Muscle layer of duodenum (tissue), 2 donors: ENCODE measurements around the gene RTN4RL1.

ENCODE experiments used
- H3K27ac ChIP-seq: one replicate; pipeline ENCODE4 v1.7.0; 2013; ENCODE audit warnings: mild to moderate bottlenecking, low read length
- H3K27me3 ChIP-seq: one replicate; pipeline ENCODE4 v1.7.0; 2013; ENCODE audit warnings: low read depth, mild to moderate bottlenecking, control low read depth, low read length
- H3K36me3 ChIP-seq, 2 donors: one replicate each; pipeline ENCODE4 v1.7.0; 2013; ENCODE audit warnings: low read length in 2 of 2, control low read depth in 1 of 2, mild to moderate bottlenecking in 1 of 2; ENCODE audit not compliant: insufficient read depth in 2 of 2, control insufficient read depth in 1 of 2
- H3K4me1 ChIP-seq, 2 donors: one replicate each; pipeline ENCODE4 v1.7.0; 2013; ENCODE audit warnings: low read length in 2 of 2, mild to moderate bottlenecking in 2 of 2, control low read depth in 1 of 2, moderate library complexity in 1 of 2; ENCODE audit not compliant: insufficient read depth in 2 of 2, control insufficient read depth in 1 of 2
- H3K4me3 ChIP-seq, 2 donors: one replicate each; pipeline ENCODE4 v1.7.0; 2013; ENCODE audit warnings: low read length in 2 of 2, low read depth in 1 of 2, mild to moderate bottlenecking in 1 of 2
- H3K9me3 ChIP-seq, 2 donors: one replicate each; pipeline ENCODE4 v1.7.0; 2013; ENCODE audit warnings: low read length in 2 of 2, control low read depth in 1 of 2, mild to moderate bottlenecking in 1 of 2; ENCODE audit not compliant: control insufficient read depth in 1 of 2
- donor health status: healthy.

The RTN4RL1 gene

GRCh38 chr17:2064980-2065785 is 40.0 kb upstream of the RTN4RL1 start:
- H3K4me1 ChIP-seq: peaks cover 29 to 54% of the 10 kb centered on the region in 2 donors
- peak overlapping the region; percentile 56 for H3K27ac ChIP-seq
- H3K9me3 ChIP-seq: no peaks in the 10 kb centered on the region
- no peak overlapping the region for H3K4me3 ChIP-seq
- no peaks in the 10 kb centered on the region for H3K27me3 ChIP-seq
- H3K36me3 ChIP-seq: peaks cover 16 to 52% of the 10 kb centered on the region in 2 donors

- Histone ChIP-seq H3K27me3 (no peaks in the 10 kb centered on the region), H3K4me3 (no peak overlapping the region), H3K27ac (peak overlapping the region; percentile 56), H3K9me3 (no peaks in the 10 kb centered on the region), H3K4me1 (peaks cover 29 to 61% of the 10 kb centered on the region in 2 donors), H3K36me3 (peaks cover 16 to 49% of the 10 kb centered on the region in 2 donors)
Measured at GRCh38 chr17:2064520-2064971, 39.4 kb upstream of the RTN4RL1 start.

- Histone ChIP-seq H3K4me1 (peaks cover 29 to 62% of the 10 kb centered on the region in 2 donors), H3K27ac (peak overlapping the region; percentile 56), H3K36me3 (peaks cover 16 to 49% of the 10 kb centered on the region in 2 donors)
Measured at GRCh38 chr17:2064147-2064489, 39.0 kb upstream of the RTN4RL1 start.

GRCh38 chr17:2063261-2064146 is 38.4 kb upstream of the RTN4RL1 start:
- no peaks in the 10 kb centered on the region for H3K9me3 ChIP-seq
- H3K36me3 ChIP-seq: peaks cover 16 to 44% of the 10 kb centered on the region in 2 donors
- no peaks in the 10 kb centered on the region for H3K27me3 ChIP-seq
- H3K4me3 ChIP-seq: no peak overlapping the region
- peak overlapping the region; percentile 56 for H3K27ac ChIP-seq
- peaks cover 29 to 69% of the 10 kb centered on the region in 2 donors for H3K4me1 ChIP-seq

More at GRCh38 chr17:2064147-2064489, 39.0 kb upstream of the RTN4RL1 start:
- H3K4me3 ChIP-seq: no peak overlapping the region
- no peaks in the 10 kb centered on the region for H3K9me3 ChIP-seq
- no peaks in the 10 kb centered on the region for H3K27me3 ChIP-seq

GRCh38 chr17:2062571-2063183 is 37.5 kb upstream of the RTN4RL1 start:
- Histone ChIP-seq H3K27ac (peak overlapping the region; percentile 56), H3K9me3 (no peaks in the 10 kb centered on the region), H3K36me3 (peaks cover 16 to 42% of the 10 kb centered on the region in 2 donors), H3K4me1 (peaks cover 25 to 72% of the 10 kb centered on the region in 2 donors), H3K4me3 (no peak overlapping the region), H3K27me3 (no peaks in the 10 kb centered on the region)

- H3K4me1 ChIP-seq: peaks cover 19 to 71% of the 10 kb centered on the region in 2 donors
- H3K27me3 ChIP-seq: no peaks in the 10 kb centered on the region
- peaks cover 16 to 30% of the 10 kb centered on the region in 2 donors for H3K36me3 ChIP-seq
- H3K4me3 ChIP-seq: no peak overlapping the region
- H3K9me3 ChIP-seq: no peaks in the 10 kb centered on the region
- peak overlapping the region; percentile 56 for H3K27ac ChIP-seq
Measured at GRCh38 chr17:2061441-2061958, 36.4 kb upstream of the RTN4RL1 start.

- Histone ChIP-seq H3K27me3 (no peaks in the 10 kb centered on the region), H3K36me3 (peaks cover 16 to 30% of the 10 kb centered on the region in 2 donors), H3K27ac (peak overlapping the region; percentile 56), H3K9me3 (no peaks in the 10 kb centered on the region), H3K4me3 (peak overlapping the region in 1 of 2 donors; percentile 68), H3K4me1 (peaks cover 19 to 74% of the 10 kb centered on the region in 2 donors)
Measured at GRCh38 chr17:2060681-2061440, 35.7 kb upstream of the RTN4RL1 start.

- H3K4me3 ChIP-seq: peak overlapping the region in 1 of 2 donors; percentile 68
- H3K9me3 ChIP-seq: no peaks in the 10 kb centered on the region
- peaks cover 13 to 26% of the 10 kb centered on the region in 2 donors for H3K36me3 ChIP-seq
- peak overlapping the region; percentile 56 for H3K27ac ChIP-seq
- no peaks in the 10 kb centered on the region for H3K27me3 ChIP-seq
- peaks cover 19 to 75% of the 10 kb centered on the region in 2 donors for H3K4me1 ChIP-seq
Measured at GRCh38 chr17:2060385-2060658, 35.2 kb upstream of the RTN4RL1 start.

GRCh38 chr17:2059547-2060384 is 34.6 kb upstream of the RTN4RL1 start:
- no peaks in the 10 kb centered on the region for H3K27me3 ChIP-seq

More at GRCh38 chr17:2059547-2060384, 34.6 kb upstream of the RTN4RL1 start:
- H3K4me1 ChIP-seq: peaks cover 19 to 74% of the 10 kb centered on the region in 2 donors
- peak overlapping the region; percentile 37 to 68 for H3K4me3 ChIP-seq
- H3K27ac ChIP-seq: peak overlapping the region; percentile 56
- H3K36me3 ChIP-seq: peaks cover 10 to 22% of the 10 kb centered on the region in 2 donors
- no peaks in the 10 kb centered on the region for H3K9me3 ChIP-seq
